ENCODE data around the gene IL17RD. TPM values are rescaled to one million over a fixed set of nuclear protein-coding genes. Genes with fewer than 3 reads are reported as not detected.

Gene IL17RD
- total RNA-seq, 1 experiment from 2014 or later, result 1.3 TPM

DNA sequence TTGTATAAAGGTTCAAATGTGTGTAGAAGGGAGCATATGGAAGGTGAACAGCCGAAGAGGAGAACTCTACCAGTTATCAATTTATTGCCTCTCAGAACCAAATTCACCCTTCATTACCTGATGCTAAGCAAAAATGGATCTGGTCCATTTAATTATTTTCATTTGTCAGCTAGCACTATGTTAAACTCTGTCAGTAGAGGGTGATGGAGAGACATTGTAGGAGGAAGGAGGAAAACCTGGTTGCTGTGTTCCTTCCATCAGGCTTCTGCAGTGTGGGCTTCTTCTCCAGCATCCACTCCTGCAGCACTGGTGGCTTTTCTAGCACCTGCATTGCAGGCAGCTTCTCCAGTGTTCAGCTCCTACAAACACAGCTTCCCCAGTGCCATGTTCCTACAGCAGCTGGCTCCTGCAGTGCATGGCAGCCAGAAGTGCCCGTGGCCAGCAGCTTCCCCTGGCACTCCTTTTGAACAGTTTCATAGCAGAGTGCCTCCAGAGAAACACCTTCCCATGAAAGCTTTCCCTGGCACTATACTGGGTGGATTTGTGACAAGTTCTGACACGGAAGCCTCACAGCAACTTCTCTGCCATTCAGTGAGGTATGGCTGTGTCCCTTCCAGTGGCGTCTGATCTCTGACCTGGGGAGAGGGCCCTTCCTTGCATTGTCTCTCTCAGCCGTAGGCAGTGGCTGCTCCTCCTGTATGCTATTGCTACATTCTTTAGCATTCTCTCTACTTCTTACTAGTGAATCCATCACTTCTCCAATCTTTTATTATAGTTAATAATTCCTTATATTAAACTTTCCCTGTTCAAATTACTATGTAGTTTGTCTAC lies 14.6 kb upstream of the IL17RD start:
- no peaks in the 10 kb centered on the region for H3K27me3 ChIP-seq (replicated peaks; ENCODE audit: insufficient read depth, low read depth, low read length, poor library complexity)
- CTCF ChIA-PET, result no interaction called here
- H3K4me1 ChIP-seq (ENCODE audit: insufficient read depth, low read length, poor library complexity, severe bottlenecking), result no peaks in the 10 kb centered on the region
- no peaks in the 10 kb centered on the region for H3K9me3 ChIP-seq (ENCODE audit: low read depth, low read length, poor library complexity, severe bottlenecking)
- no peak overlapping the region for H3K4me3 ChIP-seq (ENCODE audit: low read depth, low read length, poor library complexity, severe bottlenecking)
- H3K27ac ChIP-seq (ENCODE audit: low read depth, low read length, poor library complexity, severe bottlenecking), result no peak overlapping the region
- intact Hi-C loops (cut with micrococcal nuclease; ENCODE audit: unreplicated experiment), result no loop called here
- POLR2A ChIA-PET (ENCODE audit: low non-redundant PET), result no interaction called here
- H3K36me3 ChIP-seq (ENCODE audit: insufficient read depth, low read length, poor library complexity, severe bottlenecking), result no peaks in the 10 kb centered on the region
- no peak for DNase-seq (ENCODE audit: low spot score)
- BruUV-seq (replicated peaks), result no TSS peak
- TF ChIP-seq EZH2 (IDR thresholded peaks at IDR 0.05; ENCODE audit: borderline replicate concordance, low read depth, low read length, poor library complexity, severe bottlenecking), result no peak
- TF ChIP-seq, protein P1, sequence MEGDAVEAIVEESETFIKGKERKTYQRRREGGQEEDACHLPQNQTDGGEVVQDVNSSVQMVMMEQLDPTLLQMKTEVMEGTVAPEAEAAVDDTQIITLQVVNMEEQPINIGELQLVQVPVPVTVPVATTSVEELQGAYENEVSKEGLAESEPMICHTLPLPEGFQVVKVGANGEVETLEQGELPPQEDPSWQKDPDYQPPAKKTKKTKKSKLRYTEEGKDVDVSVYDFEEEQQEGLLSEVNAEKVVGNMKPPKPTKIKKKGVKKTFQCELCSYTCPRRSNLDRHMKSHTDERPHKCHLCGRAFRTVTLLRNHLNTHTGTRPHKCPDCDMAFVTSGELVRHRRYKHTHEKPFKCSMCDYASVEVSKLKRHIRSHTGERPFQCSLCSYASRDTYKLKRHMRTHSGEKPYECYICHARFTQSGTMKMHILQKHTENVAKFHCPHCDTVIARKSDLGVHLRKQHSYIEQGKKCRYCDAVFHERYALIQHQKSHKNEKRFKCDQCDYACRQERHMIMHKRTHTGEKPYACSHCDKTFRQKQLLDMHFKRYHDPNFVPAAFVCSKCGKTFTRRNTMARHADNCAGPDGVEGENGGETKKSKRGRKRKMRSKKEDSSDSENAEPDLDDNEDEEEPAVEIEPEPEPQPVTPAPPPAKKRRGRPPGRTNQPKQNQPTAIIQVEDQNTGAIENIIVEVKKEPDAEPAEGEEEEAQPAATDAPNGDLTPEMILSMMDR (conservative IDR thresholded peaks at IDR 0.05; ENCODE audit: low read depth, low read length), result 0 out of 2 replicates have a peak, but pooled peaks have one; percentile 35

DNA sequence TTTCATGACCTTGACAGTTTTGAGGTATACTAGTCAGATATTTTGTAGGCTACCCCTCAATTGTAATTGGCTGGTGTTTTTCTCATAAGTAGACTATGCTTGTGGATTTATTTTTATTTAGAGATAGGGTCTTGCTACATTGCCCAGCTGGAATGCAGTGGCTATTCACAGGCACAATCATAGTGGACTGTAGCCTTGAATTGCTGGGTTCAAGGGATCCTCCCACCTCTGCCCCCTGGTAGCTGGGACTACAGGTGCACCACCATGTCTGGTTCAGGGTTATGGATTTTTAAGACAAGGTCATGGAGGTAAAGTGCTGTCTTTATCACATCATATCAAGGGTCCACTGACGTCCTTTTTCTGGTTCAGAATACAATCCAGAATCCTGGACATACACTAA lies 10.9 kb upstream of the IL17RD start:
- DNase-seq (ENCODE audit: low spot score), result no peak
- Histone ChIP-seq H3K36me3 (ENCODE audit: insufficient read depth, low read length, poor library complexity, severe bottlenecking) (no peaks in the 10 kb centered on the region), H3K9me3 (ENCODE audit: low read depth, low read length, poor library complexity, severe bottlenecking) (no peaks in the 10 kb centered on the region), H3K27ac (ENCODE audit: low read depth, low read length, poor library complexity, severe bottlenecking) (no peak overlapping the region), H3K4me1 (ENCODE audit: insufficient read depth, low read length, poor library complexity, severe bottlenecking) (no peaks in the 10 kb centered on the region), H3K27me3 (replicated peaks; ENCODE audit: insufficient read depth, low read depth, low read length, poor library complexity) (no peaks in the 10 kb centered on the region), H3K4me3 (ENCODE audit: low read depth, low read length, poor library complexity, severe bottlenecking) (no peak overlapping the region)
- no peak for TF ChIP-seq EZH2 (IDR thresholded peaks at IDR 0.05; ENCODE audit: borderline replicate concordance, low read depth, low read length, poor library complexity, severe bottlenecking)
- TF ChIP-seq, protein P1 (conservative IDR thresholded peaks at IDR 0.05; ENCODE audit: low read depth, low read length), result no peak
- BruUV-seq (replicated peaks), result no TSS peak
- ChIA-PET CTCF (no interaction called here), POLR2A (ENCODE audit: low non-redundant PET) (no interaction called here)
- intact Hi-C loops (cut with micrococcal nuclease; ENCODE audit: unreplicated experiment), result no loop called here

DNA sequence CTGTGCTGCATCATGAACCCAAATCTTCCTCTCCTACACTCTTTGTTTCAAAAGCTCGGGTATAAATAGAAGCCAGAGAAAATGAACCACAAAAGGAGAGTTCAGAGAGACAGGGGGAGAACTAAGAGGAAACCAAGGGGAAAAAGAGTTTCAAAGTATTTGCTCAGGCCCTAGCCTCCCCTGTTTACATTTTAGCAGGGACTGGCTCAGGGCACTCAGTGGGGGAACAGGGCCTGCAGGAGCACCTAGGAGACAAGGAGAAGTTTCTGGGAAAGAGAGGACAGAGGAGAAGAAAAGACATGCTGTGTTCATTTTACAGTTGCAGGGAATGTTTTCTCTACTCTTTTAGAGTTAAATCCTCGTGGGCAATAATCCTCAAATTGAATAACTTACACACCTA lies 8.5 kb upstream of the IL17RD start:
- TF ChIP-seq, protein P1 (conservative IDR thresholded peaks at IDR 0.05; ENCODE audit: low read depth, low read length), result no peak
- TF ChIP-seq EZH2 (IDR thresholded peaks at IDR 0.05; ENCODE audit: borderline replicate concordance, low read depth, low read length, poor library complexity, severe bottlenecking), result no peak
- POLR2A ChIA-PET (ENCODE audit: low non-redundant PET), result no interaction called here
- no peak for DNase-seq (ENCODE audit: low spot score)
- Histone ChIP-seq H3K4me1 (ENCODE audit: insufficient read depth, low read length, poor library complexity, severe bottlenecking) (no peaks in the 10 kb centered on the region), H3K4me3 (ENCODE audit: low read depth, low read length, poor library complexity, severe bottlenecking) (no peak overlapping the region), H3K27me3 (replicated peaks; ENCODE audit: insufficient read depth, low read depth, low read length, poor library complexity) (no peaks in the 10 kb centered on the region), H3K9me3 (ENCODE audit: low read depth, low read length, poor library complexity, severe bottlenecking) (no peaks in the 10 kb centered on the region), H3K27ac (ENCODE audit: low read depth, low read length, poor library complexity, severe bottlenecking) (no peak overlapping the region), H3K36me3 (ENCODE audit: insufficient read depth, low read length, poor library complexity, severe bottlenecking) (no peaks in the 10 kb centered on the region)
- intact Hi-C loops (cut with micrococcal nuclease; ENCODE audit: unreplicated experiment), result no loop called here
- no TSS peak for BruUV-seq (replicated peaks)
- CTCF ChIA-PET, result no interaction called here
